ENCODE results near the gene MKLN1. TPM values are rescaled to one million over a fixed set of nuclear protein-coding genes. Genes with fewer than 3 reads are reported as not detected.

The MKLN1 gene
- total RNA-seq, 1 experiment from 2014 or later = 34.3 TPM

GRCh38 chr7:131300572-131301466 lies 26.9 kb upstream of the MKLN1 start:
- Histone ChIP-seq H3K27me3 (ENCODE audit: insufficient read depth, low read length) (no peaks in the 10 kb centered on the region), H3K23ac (ENCODE audit: insufficient read length, low read depth, low read length) (no peak overlapping the region), H3K9ac (ENCODE audit: extremely low read depth, insufficient read length, low read length) (no peak overlapping the region), H2BK120ac (ENCODE audit: low read depth, low read length, poor library complexity, severe bottlenecking) (no peak overlapping the region), H2BK12ac (ENCODE audit: insufficient read length, low read depth, low read length) (no peak overlapping the region), H3K4ac (ENCODE audit: low read depth, low read length) (no peak overlapping the region), H4K91ac (ENCODE audit: insufficient read length, low read depth, low read length) (no peak overlapping the region), H3K4me1 (ENCODE audit: insufficient read depth, low read length) (no peaks in the 10 kb centered on the region; the same call in 1 of the 2 replicates), H2BK5ac (ENCODE audit: insufficient read length, low read length) (no peak overlapping the region), H3K23me2 (ENCODE audit: insufficient read length, low read depth, low read length, poor library complexity, severe bottlenecking) (no peaks in the 10 kb centered on the region), H3K9me3 (ENCODE audit: control insufficient read depth, low read depth, low read length) (no peaks in the 10 kb centered on the region), H2AFZ (ENCODE audit: low read length) (no peak overlapping the region), H4K20me1 (ENCODE audit: control insufficient read depth, insufficient read depth, insufficient read length) (no peaks in the 10 kb centered on the region), H4K5ac (ENCODE audit: insufficient read length, low read depth, low read length) (no peak overlapping the region), H3K79me1 (ENCODE audit: insufficient read depth, low read depth, low read length, poor library complexity, severe bottlenecking) (no peaks in the 10 kb centered on the region), H2AK5ac (ENCODE audit: insufficient read length, low read length) (no peak overlapping the region), H3K56ac (ENCODE audit: insufficient read length, low read depth, low read length) (no peak overlapping the region), H4K8ac (replicated peaks; ENCODE audit: insufficient read length, low read depth, low read length) (no peak overlapping the region), H3K27ac (ENCODE audit: insufficient read length, low read depth, low read length) (no peak overlapping the region), H3K14ac (ENCODE audit: insufficient read depth, low read length) (no peak overlapping the region), H3K79me2 (ENCODE audit: insufficient read depth, low read length) (no peaks in the 10 kb centered on the region), H2BK20ac (ENCODE audit: low read depth, low read length, poor library complexity, severe bottlenecking) (no peak overlapping the region), H3K18ac (ENCODE audit: insufficient read length, low read depth, low read length) (no peak overlapping the region), H2BK15ac (ENCODE audit: low read depth, low read length) (no peak overlapping the region), H3K4me2 (ENCODE audit: insufficient read depth, insufficient read length, low read length) (no peak overlapping the region), H3T11ph (ENCODE audit: low read length) (no peak overlapping the region)
- DNase-seq = no peak
- H3K4me1 Mint-ChIP-seq = peaks cover 26 to 30% of the 10 kb centered on the region in 2 experiments
- H3K27me3 Mint-ChIP-seq (ENCODE audit: low read depth) = no peaks in the 10 kb centered on the region
- 0 out of 5 replicates have a peak overlapping the region, but pooled peaks of 1 of the 2 experiments have one; percentile 31 for H3K4me3 Mint-ChIP-seq
- peaks cover 2% of the 10 kb centered on the region in 2 experiments; a peak in 3 of 5 replicates for H3K9me3 Mint-ChIP-seq
- WGBS (ENCODE audit: extremely low coverage, insufficient read length, low lambda C conversion rate) = no CpG with 5 or more reads among the region's 8 CpGs
- H3K36me3 Mint-ChIP-seq (ENCODE audit: insufficient read depth in 1 of 3, low read depth in 3 of 3) = peaks cover under 1 to 2% (median 1%) of the 10 kb centered on the region in 3 experiments; a peak in 2 of 7 replicates
- H3K27ac Mint-ChIP-seq = peak overlapping the region in 1 of 3 experiments; percentile 68; a peak in 2 of 7 replicates
- TF ChIP-seq CTCF (conservative IDR thresholded peaks at IDR 0.05) = no peak
